Suppressor macrophage treated with lipopolysaccharide for 4 hours (primary cell): ENCODE data around the gene OR5A1.
"Not testable (repeated sequence)": the region's sequence is repeated elsewhere in the genome, so short reads cannot be mapped to it uniquely, and the experiment has no call there.

Experiments
- DNase-seq: peaks from one replicate; pipeline ENCODE4 v3.0.0-alpha.2; 2020

The OR5A1 gene

DNA sequence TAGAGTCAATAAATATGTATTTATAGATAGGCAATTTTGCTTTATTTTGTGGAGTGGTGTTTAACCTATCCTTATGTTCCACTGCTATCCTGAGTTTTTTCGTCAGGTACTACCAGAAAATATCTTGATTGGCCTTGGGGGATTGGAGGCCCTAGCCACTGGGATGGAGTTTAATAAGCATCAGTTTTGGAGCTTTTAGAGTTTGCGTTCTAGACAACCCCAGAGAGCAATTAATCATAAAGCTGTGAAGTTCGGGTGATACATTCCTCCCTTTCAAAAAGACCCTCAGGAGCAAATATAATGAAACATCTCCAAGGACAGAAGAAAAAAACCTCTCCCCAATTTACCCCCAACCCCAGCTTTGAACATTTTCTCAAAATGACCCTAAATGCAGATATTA is at the start of gene OR5A1:
TSS of gene OR5A1 (plus strand) at position 301 of the 400 bp plus-strand sequence. CDS start 6,700 bp downstream, outside the sequence.
- no peak for DNase-seq

GRCh38 chr11:59394186-59394585 is 42.1 kb upstream of the OR5A1 start:
- no peak for DNase-seq

DNA sequence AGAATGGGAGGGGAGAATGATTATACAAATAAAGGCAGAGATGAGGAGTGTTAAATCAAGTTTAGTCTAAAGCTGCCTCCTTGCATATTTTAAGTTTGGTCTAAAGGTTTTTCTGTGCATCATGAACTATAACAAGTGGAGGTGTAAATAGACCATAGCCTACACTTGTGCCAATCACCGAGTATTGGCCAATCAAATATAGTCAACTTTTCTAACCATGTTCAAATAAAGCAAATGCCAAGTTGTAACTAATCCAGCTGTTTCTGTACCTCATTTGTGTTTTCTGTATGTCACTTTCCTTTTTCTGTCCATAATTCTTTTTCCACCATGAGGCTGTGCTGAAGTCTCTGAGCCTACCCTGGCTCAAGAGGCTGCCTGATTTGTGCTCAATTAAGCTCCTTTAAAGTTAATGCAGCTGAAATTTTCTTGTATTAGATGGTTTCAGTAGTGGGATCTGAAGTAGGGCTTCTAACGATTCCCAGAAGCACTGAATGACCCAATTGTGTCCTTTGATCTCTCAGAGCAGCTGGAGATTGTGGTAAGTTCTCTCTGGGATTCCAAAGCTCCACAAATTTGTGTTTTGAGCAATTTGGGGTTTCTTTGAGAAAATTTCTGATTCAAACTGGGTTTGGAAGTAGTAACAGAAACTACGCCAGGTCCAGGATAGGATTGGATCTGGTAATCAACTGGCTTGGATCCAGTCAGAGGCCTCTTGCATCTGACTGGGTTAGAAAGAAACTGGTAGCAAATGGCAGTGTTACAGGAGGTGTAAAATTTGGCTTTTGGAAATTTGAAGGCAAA is 35.6 kb upstream of the OR5A1 start:
- DNase-seq, result no peak

GRCh38 chr11:59401262-59401552 is 35.1 kb upstream of the OR5A1 start:
- no peak for DNase-seq

GRCh38 chr11:59403546-59403945 is 32.7 kb upstream of the OR5A1 start:
- DNase-seq, result no peak

- peak; percentile 46 for DNase-seq
These were observed 22.6 kb upstream of the OR5A1 start for GRCh38 chr11:59413646-59414045.

DNA sequence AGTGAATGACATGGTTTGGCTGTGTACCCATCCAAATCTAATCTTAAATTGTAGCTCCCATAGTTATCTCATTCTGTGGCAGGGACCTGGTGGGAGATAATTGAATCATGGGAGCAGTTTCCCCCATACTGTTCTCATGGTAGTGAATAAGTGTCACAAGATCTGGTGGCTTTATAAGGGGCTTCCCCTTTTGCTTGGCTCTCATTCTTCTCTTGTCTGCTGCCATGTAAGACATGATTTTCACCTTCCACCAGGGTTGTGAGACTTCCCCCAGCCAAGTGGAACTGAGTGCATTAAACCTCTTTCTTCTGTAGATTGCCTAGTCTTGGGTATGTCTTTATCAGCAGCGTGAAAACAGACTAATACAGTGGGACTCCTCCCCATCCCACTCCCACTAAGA is 21.2 kb upstream of the OR5A1 start:
- peak; percentile 40 for DNase-seq

- DNase-seq, result no peak
These were observed 19.7 kb upstream of the OR5A1 start for GRCh38 chr11:59416613-59417012.

GRCh38 chr11:59417023-59417422 is 19.2 kb upstream of the OR5A1 start:
- no peak for DNase-seq

- no peak for DNase-seq
These were observed 18.1 kb upstream of the OR5A1 start for GRCh38 chr11:59418156-59418555.

- DNase-seq, result peak; percentile 6
These were observed 12.4 kb upstream of the OR5A1 start for GRCh38 chr11:59423835-59424234.

- DNase-seq, result no peak
These were observed 11.1 kb upstream of the OR5A1 start for GRCh38 chr11:59425131-59425530.

DNA sequence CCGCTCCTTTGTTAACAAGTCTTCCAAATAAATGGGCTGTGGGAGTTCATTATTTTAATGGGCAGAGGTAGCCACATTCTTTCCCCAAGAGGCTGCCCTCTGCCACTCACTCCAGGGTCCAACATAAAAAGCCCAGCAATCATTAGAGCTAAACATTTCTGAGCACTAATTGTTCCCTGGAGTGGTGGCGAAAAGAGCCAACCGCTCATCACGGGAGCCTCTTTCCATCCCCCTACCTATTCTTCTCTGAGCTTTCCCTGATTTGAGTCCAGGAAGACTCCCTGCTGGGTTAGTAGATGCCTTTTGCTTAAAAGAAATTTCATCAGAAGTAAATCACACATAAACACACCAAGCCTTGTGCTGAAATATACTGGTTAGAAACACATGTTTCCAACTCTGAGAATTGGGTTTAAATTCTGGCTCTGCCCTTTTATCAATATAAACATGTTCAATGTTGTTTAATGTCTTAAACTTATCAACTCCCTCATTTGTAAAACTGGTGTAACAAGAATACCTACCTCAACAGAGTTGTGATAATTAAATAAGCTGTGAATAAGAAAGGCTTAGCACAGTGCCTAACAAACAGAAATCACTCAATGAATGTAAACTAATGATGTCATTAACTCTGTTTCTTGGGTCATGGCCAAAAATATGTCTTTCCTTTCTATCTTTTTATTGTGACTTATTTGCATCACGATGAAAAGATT is 9.8 kb upstream of the OR5A1 start, which contains the start of gene OR5A2:
TSS of gene OR5A2 (minus strand) at position 53 of the 707 bp plus-strand sequence. CDS start 3,460 bp downstream, outside the sequence.
- DNase-seq, result no peak

GRCh38 chr11:59427068-59427382 is 9.2 kb upstream of the OR5A1 start:
- DNase-seq, result no peak

- DNase-seq, result peak; percentile 86
These were observed 6.2 kb upstream of the OR5A1 start for GRCh38 chr11:59429924-59430516.

DNA sequence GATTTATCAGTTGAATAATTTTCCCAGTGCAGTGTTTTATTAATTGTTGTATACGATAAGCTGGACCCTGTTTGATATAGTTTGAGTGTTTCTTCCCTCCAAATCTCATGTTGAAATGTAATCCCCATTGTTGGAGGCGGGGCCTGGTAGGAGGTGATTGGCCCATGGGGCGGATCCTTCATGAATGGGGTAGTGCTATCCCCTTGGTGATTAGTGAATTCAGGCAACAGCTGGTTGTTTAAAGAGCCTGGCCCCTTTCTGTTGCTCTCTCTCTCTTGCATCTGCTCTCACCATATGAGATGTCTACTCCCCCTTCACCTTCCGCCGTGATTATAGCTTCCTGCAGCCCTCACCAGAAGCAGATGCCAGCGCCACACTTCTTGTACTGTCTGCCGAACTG is 1.5 kb downstream of the OR5A1 start:
- no peak for DNase-seq

- DNase-seq, result not testable (repeated sequence)
These were observed 9.4 kb downstream of the OR5A1 start for GRCh38 chr11:59445624-59446023.

- DNase-seq, result no peak
These were observed 12.2 kb downstream of the OR5A1 start for GRCh38 chr11:59448484-59448883.

GRCh38 chr11:59456661-59457060 is 20.4 kb downstream of the OR5A1 start, which contains the start of gene OR4D6:
Gene OR4D6 (plus strand): TSS chr11:59456961. CDS start chr11:59456961, 0 bp downstream.
- DNase-seq, result no peak

DNA sequence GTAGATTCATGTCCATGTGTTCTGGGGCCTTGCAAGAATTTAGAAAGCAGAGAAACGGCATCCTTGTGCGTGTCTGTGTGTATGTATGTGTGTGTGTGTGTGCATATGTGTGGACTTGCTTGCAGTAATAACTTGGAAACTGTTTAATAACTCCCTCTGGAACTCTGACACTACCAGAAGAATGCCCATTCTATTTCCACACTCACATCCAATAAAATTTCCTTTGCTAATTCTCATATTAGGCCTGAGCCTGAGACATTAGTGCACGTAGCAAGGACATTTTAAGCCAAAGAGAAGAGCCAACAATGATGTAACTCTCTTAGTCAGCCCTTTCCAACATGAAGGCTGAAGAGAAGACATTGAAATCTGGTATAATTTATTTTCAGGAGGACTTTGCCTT is 23.6 kb downstream of the OR5A1 start:
- no peak for DNase-seq

- no peak for DNase-seq
These were observed 26.9 kb downstream of the OR5A1 start for GRCh38 chr11:59463190-59463641.

GRCh38 chr11:59473015-59473414 is 36.7 kb downstream of the OR5A1 start, which contains the start of gene OR4D10:
Gene OR4D10 (plus strand): TSS chr11:59473315. CDS start chr11:59477430, 4,115 bp downstream.
- DNase-seq, result no peak

DNA sequence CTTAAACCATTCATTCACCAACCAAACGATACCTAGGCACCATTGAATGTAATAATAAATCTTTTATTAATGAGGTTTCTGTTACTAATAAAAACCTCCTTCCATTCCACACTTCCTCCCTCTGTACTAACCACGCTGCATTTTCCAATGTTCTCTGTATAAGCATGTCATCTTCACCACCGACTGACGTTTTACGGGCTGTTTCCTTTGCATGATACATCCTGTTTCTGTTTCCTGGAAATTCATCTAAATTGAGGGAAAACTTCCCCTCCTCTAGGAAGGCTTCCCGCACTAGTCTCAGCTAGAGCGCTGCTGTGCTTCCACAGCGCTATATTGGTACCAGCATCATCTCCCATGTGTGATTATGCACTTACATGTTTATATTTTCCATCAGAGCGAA is 38.9 kb downstream of the OR5A1 start:
- DNase-seq, result no peak

GRCh38 chr11:59479906-59480305 is 43.6 kb downstream of the OR5A1 start:
- DNase-seq, result peak; percentile 21
